Peyer's patch (tissue), 4 donors: ENCODE results near the gene MAGI2. TPM values are rescaled to one million over a fixed set of nuclear protein-coding genes. Genes with fewer than 3 reads are reported as not detected.

Experiments used
- DNase-seq, 3 donors: peaks; one replicate each; pipeline ENCODE4 v3.0.0-alpha.2; 2017 to 2019
- H3K27ac ChIP-seq, 4 donors: fragments of 200-600 bp; sonication (generic); one replicate each; pipeline ENCODE4 v1.5.1; 2016 to 2019
- H3K27me3 ChIP-seq, 2 donors: fragments of 200-600 bp; sonication (generic); one replicate each; pipeline ENCODE4 v1.5.1; 2019
- H3K36me3 ChIP-seq, 3 donors: fragments of 200-600 bp; sonication (generic); one replicate each; pipeline ENCODE4 v1.5.1; 2016 to 2019
- H3K4me1 ChIP-seq, 4 donors: fragments of 200-600 bp; sonication (generic); one replicate each; pipeline ENCODE4 v1.5.1; 2016 to 2019
- H3K4me3 ChIP-seq, 4 donors: fragments of 200-600 bp; sonication (generic); 1 replicate in 3 of 4; 2 replicates in 1 of 4; pipeline ENCODE4 v1.5.1; 2016 to 2019; ENCODE audit warnings: mild to moderate bottlenecking in 1 of 4
- H3K9me3 ChIP-seq, 4 donors: fragments of 200-600 bp; sonication (generic); one replicate each; pipeline ENCODE4 v1.5.1; 2016 to 2019; ENCODE audit warnings: mild to moderate bottlenecking in 1 of 4
- POLR2A ChIP-seq, 2 donors: fragments of 450-650 bp; IDR thresholded peaks; one replicate each; pipeline ENCODE4 v1.5.1; 2017; ENCODE audit warnings: antibody characterized with exemption in 2 of 2, mild to moderate bottlenecking in 2 of 2, moderate library complexity in 2 of 2
- total RNA-seq, 4 donors: library from RNA; depleted of rRNA; stranded (reverse); fragments of >200 nt; gene quantifications; one replicate each; pipeline ENCODE4 v1.1.0, GENCODE V29; 2016
- TF ChIP-seq, protein P1 (sequence below), 6 experiments: fragments of 450-650 bp in 4 of 6; fragments of 200-600 bp in 2 of 6; sonication (generic) in 1 of 6; IDR thresholded peaks; one replicate each; pipeline ENCODE4 v1.5.1; 2017 to 2019; ENCODE audit warnings: antibody characterized with exemption in 6 of 6, mild to moderate bottlenecking in 3 of 6, moderate library complexity in 1 of 6

Gene MAGI2
- total RNA-seq, 4 donors from 2014 or later, result 1.6 to 12.4 (median 2.8) TPM

DNA sequence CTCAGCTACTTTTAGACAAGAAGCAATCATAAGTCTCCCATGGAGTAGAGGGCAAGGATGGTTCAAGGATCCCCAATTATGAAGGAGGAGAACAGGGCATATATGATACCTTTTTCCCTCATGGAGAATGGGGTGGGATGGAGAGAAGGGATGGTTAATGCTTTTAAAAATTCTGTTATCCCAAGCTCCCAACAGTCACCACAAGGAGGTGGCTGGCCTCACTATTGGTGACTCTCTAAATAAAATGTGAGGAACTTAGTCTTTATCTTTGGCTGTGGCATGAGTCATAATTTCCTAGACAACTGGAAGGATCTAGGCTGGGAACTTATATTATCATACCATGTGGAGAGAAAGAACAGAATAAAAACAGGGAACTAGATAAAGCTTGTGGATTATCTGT lies 1357.9 kb downstream of the MAGI2 start:
- no peaks in the 10 kb centered on the region for H3K9me3 ChIP-seq
- DNase-seq, result no peak
- no peaks in the 10 kb centered on the region for H3K4me1 ChIP-seq
- H3K27ac ChIP-seq, result no peak overlapping the region
- H3K27me3 ChIP-seq, result no peaks in the 10 kb centered on the region
- TF ChIP-seq, protein P1, sequence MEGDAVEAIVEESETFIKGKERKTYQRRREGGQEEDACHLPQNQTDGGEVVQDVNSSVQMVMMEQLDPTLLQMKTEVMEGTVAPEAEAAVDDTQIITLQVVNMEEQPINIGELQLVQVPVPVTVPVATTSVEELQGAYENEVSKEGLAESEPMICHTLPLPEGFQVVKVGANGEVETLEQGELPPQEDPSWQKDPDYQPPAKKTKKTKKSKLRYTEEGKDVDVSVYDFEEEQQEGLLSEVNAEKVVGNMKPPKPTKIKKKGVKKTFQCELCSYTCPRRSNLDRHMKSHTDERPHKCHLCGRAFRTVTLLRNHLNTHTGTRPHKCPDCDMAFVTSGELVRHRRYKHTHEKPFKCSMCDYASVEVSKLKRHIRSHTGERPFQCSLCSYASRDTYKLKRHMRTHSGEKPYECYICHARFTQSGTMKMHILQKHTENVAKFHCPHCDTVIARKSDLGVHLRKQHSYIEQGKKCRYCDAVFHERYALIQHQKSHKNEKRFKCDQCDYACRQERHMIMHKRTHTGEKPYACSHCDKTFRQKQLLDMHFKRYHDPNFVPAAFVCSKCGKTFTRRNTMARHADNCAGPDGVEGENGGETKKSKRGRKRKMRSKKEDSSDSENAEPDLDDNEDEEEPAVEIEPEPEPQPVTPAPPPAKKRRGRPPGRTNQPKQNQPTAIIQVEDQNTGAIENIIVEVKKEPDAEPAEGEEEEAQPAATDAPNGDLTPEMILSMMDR (IDR thresholded peaks at IDR 0.05), result no peak
- no peak for TF ChIP-seq POLR2A (IDR thresholded peaks at IDR 0.05)
- H3K36me3 ChIP-seq, result no peaks in the 10 kb centered on the region
- no peak overlapping the region for H3K4me3 ChIP-seq

DNA sequence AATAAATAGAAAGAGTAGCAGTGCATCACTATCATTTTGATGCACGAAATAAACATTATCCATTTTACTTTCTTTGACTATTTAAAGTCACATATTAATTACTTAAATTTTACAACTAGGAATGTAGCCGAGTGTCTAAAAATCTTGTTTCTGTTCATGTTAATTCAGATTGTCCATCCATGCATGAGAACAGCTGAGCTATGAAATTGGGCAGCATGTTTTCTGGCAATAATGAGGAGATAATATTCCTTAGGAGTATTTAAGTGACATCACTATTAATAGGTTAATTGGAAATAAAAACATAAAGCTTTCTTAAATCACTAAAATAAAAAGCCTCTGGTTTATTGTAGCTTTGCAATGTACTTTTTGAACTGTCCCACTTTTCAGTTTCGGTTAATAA lies 1361.1 kb downstream of the MAGI2 start:
- DNase-seq, result no peak
- Histone ChIP-seq H3K9me3 (no peaks in the 10 kb centered on the region), H3K27ac (no peak overlapping the region), H3K4me1 (no peaks in the 10 kb centered on the region), H3K27me3 (no peaks in the 10 kb centered on the region), H3K36me3 (no peaks in the 10 kb centered on the region), H3K4me3 (no peak overlapping the region)
- TF ChIP-seq POLR2A (IDR thresholded peaks at IDR 0.05), result no peak
- TF ChIP-seq, protein P1 (IDR thresholded peaks at IDR 0.05), result no peak

- DNase-seq, result no peak
- Histone ChIP-seq H3K4me1 (no peaks in the 10 kb centered on the region), H3K27ac (no peak overlapping the region), H3K9me3 (no peaks in the 10 kb centered on the region), H3K4me3 (no peak overlapping the region), H3K36me3 (no peaks in the 10 kb centered on the region), H3K27me3 (no peaks in the 10 kb centered on the region)
- TF ChIP-seq, protein P1 (IDR thresholded peaks at IDR 0.05), result no peak
- no peak for TF ChIP-seq POLR2A (IDR thresholded peaks at IDR 0.05)
Observed at GRCh38 chr7:78090616-78091015, 1362.9 kb downstream of the MAGI2 start.

DNA sequence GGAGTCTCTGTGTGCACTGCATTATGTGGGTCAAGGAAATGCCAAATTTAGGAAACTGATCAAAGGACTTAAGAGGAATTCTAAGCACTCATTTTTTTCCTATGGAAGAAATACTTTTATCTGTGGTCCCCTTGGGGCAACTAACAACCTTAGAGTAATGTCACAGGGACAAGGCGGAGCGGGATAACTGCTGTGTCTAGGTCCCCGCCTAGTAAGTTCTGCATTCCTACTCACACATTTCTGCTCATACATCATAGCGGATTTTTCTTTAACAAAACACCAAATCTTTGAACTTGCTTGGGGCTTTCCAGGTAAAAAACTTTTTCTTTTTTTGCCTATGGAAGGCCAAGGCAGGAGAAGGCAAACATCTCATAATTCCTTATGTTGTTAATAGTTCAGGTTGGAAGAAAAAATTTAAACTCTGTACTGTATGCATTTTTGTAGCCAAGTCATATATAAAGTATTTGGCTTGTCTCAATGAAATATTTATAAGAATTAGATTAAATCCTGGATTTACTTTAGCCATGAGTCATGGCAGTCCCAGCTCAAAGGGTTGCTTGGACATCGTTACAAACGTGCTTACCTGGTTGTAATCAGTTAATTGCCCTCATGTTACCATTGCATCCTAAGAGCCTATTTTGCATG lies 1369.9 kb downstream of the MAGI2 start:
- Histone ChIP-seq H3K27me3 (no peaks in the 10 kb centered on the region), H3K4me3 (no peak overlapping the region), H3K27ac (no peak overlapping the region), H3K36me3 (no peaks in the 10 kb centered on the region), H3K9me3 (no peaks in the 10 kb centered on the region), H3K4me1 (no peaks in the 10 kb centered on the region)
- no peak for TF ChIP-seq POLR2A (IDR thresholded peaks at IDR 0.05)
- TF ChIP-seq, protein P1 (IDR thresholded peaks at IDR 0.05), result no peak
- no peak for DNase-seq

DNA sequence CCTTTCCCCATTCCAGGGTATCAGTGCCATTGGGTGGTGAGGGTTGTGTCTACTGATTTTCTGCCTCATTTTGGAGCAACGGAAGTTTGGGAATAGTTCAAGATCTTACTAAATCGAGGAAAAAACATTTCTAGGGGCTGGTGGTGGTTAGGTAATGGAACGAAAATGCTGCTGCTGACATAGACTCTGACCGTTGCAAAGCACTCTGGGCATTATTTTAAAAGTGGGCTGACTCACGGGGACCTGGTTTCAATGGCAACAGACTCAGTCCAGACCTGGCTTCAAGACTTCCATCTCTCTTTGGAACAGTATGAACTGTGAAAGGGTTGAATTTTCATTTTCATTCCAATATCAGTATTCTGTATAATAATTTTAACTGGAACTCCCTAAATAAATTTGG lies 1370.9 kb downstream of the MAGI2 start:
- H3K4me1 ChIP-seq, result no peaks in the 10 kb centered on the region
- no peak overlapping the region for H3K4me3 ChIP-seq
- H3K36me3 ChIP-seq, result no peaks in the 10 kb centered on the region
- TF ChIP-seq POLR2A (IDR thresholded peaks at IDR 0.05), result no peak
- TF ChIP-seq, protein P1 (IDR thresholded peaks at IDR 0.05), result no peak
- H3K27ac ChIP-seq, result no peak overlapping the region
- DNase-seq, result no peak
- H3K27me3 ChIP-seq, result no peaks in the 10 kb centered on the region
- H3K9me3 ChIP-seq, result no peaks in the 10 kb centered on the region

- H3K36me3 ChIP-seq, result no peaks in the 10 kb centered on the region
- no peak overlapping the region for H3K4me3 ChIP-seq
- no peaks in the 10 kb centered on the region for H3K4me1 ChIP-seq
- H3K27me3 ChIP-seq, result no peaks in the 10 kb centered on the region
- no peaks in the 10 kb centered on the region for H3K9me3 ChIP-seq
- TF ChIP-seq, protein P1 (IDR thresholded peaks at IDR 0.05), result no peak
- H3K27ac ChIP-seq, result no peak overlapping the region
- DNase-seq, result no peak
Observed at GRCh38 chr7:78081888-78082287, 1371.6 kb downstream of the MAGI2 start.
